HepG2 (cell line): Measurements from ENCODE around the gene NARF. TPM values are rescaled to one million over a fixed set of nuclear protein-coding genes. Genes with fewer than 3 reads are reported as not detected.

Experiments used
- ATAC-seq: fragments of 200-7000 bp; cut with Tn5 transposase; 3 replicates; pipeline ENCODE4 v1.9.1; 2020; ENCODE audit warnings: mild to moderate bottlenecking, moderate library complexity
- BruUV-seq: library from RNA; stranded (reverse); fragments of 400-500 nt; replicated peaks from 2 replicates; lab custom pipeline; 2021; lab: Mats Ljungman, UMichigan
- CTCF ChIA-PET: fragments of 300-600 bp; formaldehyde crosslinking; extraction: SDS; loops from one replicate; lab custom pipeline; 2021; ENCODE audit warnings: low total read pairs, inconsistent platforms, low intra/inter-chr PET ratio; lab: Yijun Ruan, JAX
- POLR2A ChIA-PET: fragments of 350-600 bp; sonication (Branson Sonifier 250); formaldehyde crosslinking; loops from one replicate; lab custom pipeline; 2020; ENCODE audit warnings: antibody characterized with exemption, inconsistent platforms; lab: Yijun Ruan, JAX
- DNase-seq: peaks from one replicate; pipeline ENCODE4 v3.0.0-alpha.2; 2015; ENCODE audit warnings: low spot score
- FAIRE-seq: peaks from 3 replicates; lab custom pipeline; 2011; peaks lifted over from hg19 to GRCh38; lab: Jason Lieb, UNC
- H2AFZ ChIP-seq: one replicate; pipeline ENCODE4 v1.6.1; 2011; ENCODE audit warnings: low read length, inconsistent platforms
- H3K27ac ChIP-seq: fragments of 300-600 bp; 3 replicates; pipeline ENCODE4 v1.8.0; 2011; ENCODE audit warnings: mixed run types, mild to moderate bottlenecking, mixed read lengths, low read length, inconsistent platforms; ENCODE audit not compliant: insufficient read depth; ENCODE audit errors: extremely low read length
- H3K27me3 ChIP-seq, 2 experiments: fragments of 200-600 bp in 1 of 2; 2 replicates in 1 of 2; 3 replicates in 1 of 2; pipeline versions ENCODE4 v1.6.0 to v1.8.0; 2011; ENCODE audit warnings: low read length in 2 of 2, mild to moderate bottlenecking in 2 of 2, moderate library complexity in 2 of 2, inconsistent platforms in 1 of 2; ENCODE audit not compliant: insufficient read depth in 2 of 2, control insufficient read depth in 1 of 2
- H3K36me3 ChIP-seq, 2 experiments: fragments of 200-600 bp in 1 of 2; replicated peaks in 1 of 2; 2 replicates in 1 of 2; 3 replicates in 1 of 2; pipeline versions ENCODE4 v1.5.1 to v1.8.0; 2011; ENCODE audit warnings: low read length in 2 of 2, inconsistent platforms in 1 of 2; ENCODE audit not compliant: insufficient read depth in 2 of 2, control insufficient read depth in 1 of 2
- H3K4me1 ChIP-seq: 2 replicates; pipeline ENCODE4 v1.5.1; 2012; ENCODE audit warnings: low read length, inconsistent platforms; ENCODE audit not compliant: insufficient read depth
- H3K4me2 ChIP-seq: 2 replicates; pipeline ENCODE4 v1.6.0; 2011; ENCODE audit warnings: low read depth, low read length, inconsistent platforms
- H3K4me3 ChIP-seq, 3 experiments: fragments of 200-600 bp in 1 of 3; sonication (generic), shearing (Covaris generic) in 1 of 3; replicated peaks in 1 of 3; 2 replicates each; pipeline ENCODE4 v1.5.1; 2011 to 2016; ENCODE audit warnings: low read length in 3 of 3, inconsistent platforms in 2 of 3, low read depth in 2 of 3, mild to moderate bottlenecking in 2 of 3, control low read depth in 1 of 3, mixed read lengths in 1 of 3; ENCODE audit not compliant: insufficient read depth in 1 of 3
- H3K79me2 ChIP-seq: one replicate; pipeline ENCODE4 v1.6.1; 2011; ENCODE audit warnings: low read length, inconsistent platforms; ENCODE audit not compliant: insufficient read depth
- H3K9ac ChIP-seq: 2 replicates; pipeline ENCODE4 v1.6.0; 2011; ENCODE audit warnings: mild to moderate bottlenecking, low read depth, low read length, inconsistent platforms; ENCODE audit not compliant: insufficient read depth
- H3K9me3 ChIP-seq: 2 replicates; pipeline ENCODE4 v1.5.1; 2012; ENCODE audit warnings: mild to moderate bottlenecking, low read length
- H4K20me1 ChIP-seq: 2 replicates; pipeline ENCODE4 v1.6.0; 2011; ENCODE audit warnings: inconsistent platforms, mild to moderate bottlenecking, low read length, moderate library complexity; ENCODE audit not compliant: insufficient read depth
- FOXC1 ChIP-seq: sonication (generic); formaldehyde crosslinking; IDR thresholded peaks from 2 replicates; pipeline ENCODE4 v1.8.0; 2022; ENCODE audit warnings: mild to moderate bottlenecking, missing genetic modification reagents, borderline replicate concordance
- KLF11 ChIP-seq: IDR thresholded peaks from 2 replicates; pipeline ENCODE4 v1.6.1; 2016; ENCODE audit warnings: missing compliant biosample characterization
- LCORL ChIP-seq, 2 experiments: fragments of 450-650 bp in 1 of 2; sonication (generic) in 1 of 2; formaldehyde crosslinking in 1 of 2; IDR thresholded peaks; 2 replicates each; pipeline versions ENCODE4 v1.5.0 to v1.6.1; 2017 to 2020; ENCODE audit warnings: antibody characterized with exemption in 1 of 2, missing genetic modification reagents in 1 of 2
- MEIS1 ChIP-seq: sonication (generic); formaldehyde crosslinking; IDR thresholded peaks from 2 replicates; pipeline ENCODE4 v1.9.0; 2021; ENCODE audit warnings: mild to moderate bottlenecking, missing genetic modification reagents, moderate library complexity, borderline replicate concordance
- MTERF4 ChIP-seq: sonication (generic); formaldehyde crosslinking; IDR thresholded peaks from 2 replicates; pipeline ENCODE4 v1.8.0; 2023; ENCODE audit warnings: mild to moderate bottlenecking, missing genetic modification reagents
- NFE2L2 ChIP-seq: fragments of 150-350 bp; IDR thresholded peaks from 2 replicates; pipeline ENCODE4 v1.6.1; 2014; ENCODE audit warnings: low read length
- NPAS2 ChIP-seq: sonication (generic); formaldehyde crosslinking; IDR thresholded peaks from 2 replicates; pipeline ENCODE4 v1.8.0; 2022; ENCODE audit warnings: mild to moderate bottlenecking, missing genetic modification reagents, borderline replicate concordance
- PHF5A ChIP-seq: IDR thresholded peaks from one replicate; pipeline ENCODE4 v1.6.1; 2018; ENCODE audit warnings: low read depth, missing genetic modification reagents; ENCODE audit not compliant: unreplicated experiment
- RAD51 ChIP-seq: fragments of 450-650 bp; IDR thresholded peaks from 2 replicates; pipeline ENCODE4 v1.6.1; 2016; ENCODE audit warnings: borderline replicate concordance
- RBM22 ChIP-seq: fragments of 200-400 bp; formaldehyde crosslinking; optimal IDR thresholded peaks from 2 replicates; pipeline ENCODE3; 2017; ENCODE audit warnings: mild to moderate bottlenecking, low read length, moderate library complexity
- SIN3B ChIP-seq: fragments of 150-350 bp; IDR thresholded peaks from 2 replicates; pipeline ENCODE4 v1.6.1; 2014; ENCODE audit warnings: low read length
- SMC3 ChIP-seq: IDR thresholded peaks from 2 replicates; pipeline ENCODE4 v1.6.1; 2011; ENCODE audit warnings: low read length, improper control_type of control experiment
- TEAD3 ChIP-seq: optimal IDR thresholded peaks from 2 replicates; pipeline ENCODE3; 2016; ENCODE audit warnings: borderline replicate concordance
- TOPORS ChIP-seq: sonication (generic); formaldehyde crosslinking; IDR thresholded peaks from 2 replicates; pipeline ENCODE4 v1.8.0; 2023; ENCODE audit warnings: mild to moderate bottlenecking, missing genetic modification reagents
- ZBTB20 ChIP-seq: sonication (generic); formaldehyde crosslinking; IDR thresholded peaks from 2 replicates; pipeline ENCODE4 v1.8.1; 2023; ENCODE audit warnings: missing genetic modification reagents, low read depth, mild to moderate bottlenecking, borderline replicate concordance
- ZBTB46 ChIP-seq: sonication (generic); formaldehyde crosslinking; IDR thresholded peaks from 2 replicates; pipeline ENCODE4 v1.4.0; 2020; ENCODE audit warnings: mild to moderate bottlenecking, missing genetic modification reagents, borderline replicate concordance
- ZNF235 ChIP-seq: sonication (generic); formaldehyde crosslinking; IDR thresholded peaks from 2 replicates; pipeline ENCODE4 v1.8.1; 2023; ENCODE audit warnings: mild to moderate bottlenecking, missing genetic modification reagents, borderline replicate concordance
- ZNF549 ChIP-seq: sonication (generic); formaldehyde crosslinking; IDR thresholded peaks from 2 replicates; pipeline ENCODE4 v1.5.0; 2020; ENCODE audit warnings: missing genetic modification reagents
- ZSCAN29 ChIP-seq: sonication (generic); formaldehyde crosslinking; conservative IDR thresholded peaks from 2 replicates; pipeline ENCODE4 v1.4.0; 2020; ENCODE audit warnings: mild to moderate bottlenecking, missing genetic modification reagents
- WGBS: methylation state at CpG from one replicate; pipeline ENCODE4 v1.1.6; 2017; ENCODE audit warnings: low lambda C conversion rate; 5-methylcytosine and 5-hydroxymethylcytosine counted together
- in situ Hi-C: cut with HindIII; loops from 2 replicates; pipeline ENCODE4 v1.10.0; 2017; ENCODE audit warnings: low pct_unique_long_range_greater_than_20kb; ENCODE audit not compliant: extremely low pct_ligation_motif_present
- intact Hi-C: fragments of 100-400 bp; cut with micrococcal nuclease; formaldehyde crosslinking; loops from one replicate; pipeline ENCODE4 v1.10.0; 2022; ENCODE audit not compliant: unreplicated experiment
- polyA plus RNA-seq, 8 experiments: library from polyadenylated mRNA; depleted of rRNA in 3 of 8; stranded (reverse) in 7 of 8; unstranded in 1 of 8; fragments of >200 nt; fragmentation: Illumina TruSeq in 4 of 8; extraction: Trizol in 4 of 8; gene quantifications; 2 replicates each; pipeline versions ENCODE4 v1.2.1 to v1.2.3, GENCODE V29; 2011 to 2016; ENCODE audit warnings: low read depth in 4 of 8, missing spikeins in 1 of 8, mixed read lengths in 1 of 8; ENCODE audit not compliant: insufficient read depth in 1 of 8
- total RNA-seq, 5 experiments: library from RNA; depleted of rRNA; stranded (reverse); fragments of >200 nt; fragmentation: Illumina TruSeq; extraction: Trizol; gene quantifications; 2 replicates each; pipeline ENCODE4 v1.2.3, GENCODE V29; 2016; ENCODE audit warnings: low read depth in 1 of 5
- TF ChIP-seq, protein P1 (sequence below): sonication (generic); formaldehyde crosslinking; IDR thresholded peaks from 2 replicates; pipeline ENCODE4 v1.5.0; 2020; ENCODE audit warnings: missing genetic modification reagents

Gene NARF
- total and polyA plus RNA-seq, 2 of the 13 experiments (the other 11 are each of a cell fraction or from before 2014, with no cell fraction given): 61.1 to 144 TPM

DNA sequence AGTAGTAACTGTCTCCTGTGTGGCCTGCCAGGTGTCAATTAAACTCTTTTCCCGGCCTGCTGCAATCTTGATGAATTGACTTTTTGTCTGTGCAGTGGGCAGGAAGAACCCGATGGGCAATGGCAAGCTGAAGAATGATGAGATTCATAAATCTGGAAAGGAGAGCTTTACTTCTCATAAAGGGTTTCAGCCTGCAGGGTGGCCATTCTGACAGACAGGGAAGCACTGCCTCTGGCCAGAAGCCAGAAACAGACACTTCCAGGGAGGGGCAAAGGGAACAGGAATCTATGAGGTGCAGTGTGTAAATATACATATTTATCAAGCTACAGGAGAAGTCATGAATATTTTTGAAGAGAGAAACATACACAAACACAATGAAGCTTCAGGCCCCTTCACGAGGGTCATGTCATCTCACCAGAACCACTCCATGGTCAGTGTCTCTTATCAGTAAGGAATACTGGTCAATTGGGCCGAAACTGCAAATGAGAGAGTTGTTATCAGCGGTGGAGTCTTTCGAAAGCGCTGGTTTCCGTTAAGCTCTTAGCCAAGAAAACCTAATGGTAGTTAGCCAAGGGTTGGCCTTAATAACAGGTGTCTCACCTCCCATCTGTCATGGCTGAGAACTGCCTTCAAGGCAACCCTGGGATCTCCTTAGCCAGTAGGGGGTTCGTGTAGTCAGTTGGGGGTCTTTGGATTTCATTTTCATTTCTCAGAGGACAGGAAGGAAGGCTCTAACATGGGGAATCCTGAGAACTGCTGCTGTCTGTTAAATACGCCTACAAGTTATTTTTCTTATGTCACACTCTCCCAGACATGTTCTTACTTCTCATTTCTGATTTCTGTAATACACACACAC lies 1.2 kb upstream of the NARF start (continued):
- TF ChIP-seq SIN3B (peak; percentile 11; the same call in 1 of the 2 replicates), SMC3 (0 out of 2 replicates have a peak, but pooled peaks have one; percentile 1), ZBTB20 (CRISPR knock-in tag) (0 out of 2 replicates have a peak, but pooled peaks have one; percentile 8), TOPORS (CRISPR knock-in tag) (peak; percentile 5; the same call in 1 of the 2 replicates), ZNF549 (CRISPR knock-in tag) (no peak)

GRCh38 chr17:82457929-82458178 lies 687 bp upstream of the NARF start:
- no peak overlapping the region for H2AFZ ChIP-seq
- no peaks in the 10 kb centered on the region for H3K9me3 ChIP-seq
- no peaks in the 10 kb centered on the region for H3K27me3 ChIP-seq
- ChIA-PET CTCF (no interaction called here), POLR2A (interaction anchor here (1.0 to 1.9 kb wide), 9 partner anchors 37 to 165 kb away, joined by 3 to 6 read pairs (median 3); partner anchors contain the start of genes FOXK2, HEXD and OGFOD3)
- peaks cover 57% of the 10 kb centered on the region for H3K4me1 ChIP-seq
- H3K36me3 ChIP-seq: peaks cover 5 to 23% of the 10 kb centered on the region in 2 experiments; a peak in 4 of 5 replicates
- peak overlapping the region; percentile 98 for H3K9ac ChIP-seq
- WGBS: 0% methylated on average over 8 of the region's 8 CpGs
- in situ Hi-C loops: no loop called here
- peaks cover 9% of the 10 kb centered on the region; the same call in 1 of the 2 replicates for H4K20me1 ChIP-seq
- peaks cover 10% of the 10 kb centered on the region for H3K79me2 ChIP-seq
- intact Hi-C loops: loop anchor here (1.0 to 2.0 kb wide), 4 partner anchors 8 to 97 kb away; partner anchors contain the start of genes CYBC1, HEXD and OGFOD3
- H3K4me3 ChIP-seq: peak overlapping the region; percentile 68 to 99 (median 83)
- BruUV-seq: TSS peak; percentile 97
- DNase-seq (no peak), FAIRE-seq (peak; percentile 94), ATAC-seq (no peak)
- H3K27ac ChIP-seq: peak overlapping the region; percentile 96
- H3K4me2 ChIP-seq: peak overlapping the region; percentile 97
- TF ChIP-seq ZSCAN29 (CRISPR knock-in tag): peak; percentile 18; the same call in 1 of the 2 replicates
- no peak for TF ChIP-seq NPAS2 (CRISPR knock-in tag)
- no peak for TF ChIP-seq ZNF235 (CRISPR knock-in tag)
- peak; percentile 56 for TF ChIP-seq RBM22
- 0 out of 2 replicates have a peak, but pooled peaks have one; percentile 17 for TF ChIP-seq KLF11
- TF ChIP-seq RAD51: peak; percentile 86
- no peak for TF ChIP-seq FOXC1 (CRISPR knock-in tag)
- TF ChIP-seq TEAD3: peak; percentile 7
- TF ChIP-seq MTERF4 (CRISPR knock-in tag): no peak
- TF ChIP-seq LCORL (IDR thresholded peaks at IDR 0.05): no peak
- no peak for TF ChIP-seq LCORL (CRISPR knock-in tag; IDR thresholded peaks at IDR 0.05)
- TF ChIP-seq PHF5A: peak; percentile 13
- TF ChIP-seq, protein P1, sequence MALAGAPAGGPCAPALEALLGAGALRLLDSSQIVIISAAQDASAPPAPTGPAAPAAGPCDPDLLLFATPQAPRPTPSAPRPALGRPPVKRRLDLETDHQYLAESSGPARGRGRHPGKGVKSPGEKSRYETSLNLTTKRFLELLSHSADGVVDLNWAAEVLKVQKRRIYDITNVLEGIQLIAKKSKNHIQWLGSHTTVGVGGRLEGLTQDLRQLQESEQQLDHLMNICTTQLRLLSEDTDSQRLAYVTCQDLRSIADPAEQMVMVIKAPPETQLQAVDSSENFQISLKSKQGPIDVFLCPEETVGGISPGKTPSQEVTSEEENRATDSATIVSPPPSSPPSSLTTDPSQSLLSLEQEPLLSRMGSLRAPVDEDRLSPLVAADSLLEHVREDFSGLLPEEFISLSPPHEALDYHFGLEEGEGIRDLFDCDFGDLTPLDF (CRISPR knock-in tag): no peak
- TF ChIP-seq ZBTB46: no peak
- no peak for TF ChIP-seq NFE2L2
- peak; percentile 97 for TF ChIP-seq MEIS1
